Measurements from ENCODE around the gene HK2. TPM values are rescaled to one million over a fixed set of nuclear protein-coding genes. Genes with fewer than 3 reads are reported as not detected.

Gene HK2
- total RNA-seq, 2 donors from 2014 or later = 21.5 to 31.5 TPM

DNA sequence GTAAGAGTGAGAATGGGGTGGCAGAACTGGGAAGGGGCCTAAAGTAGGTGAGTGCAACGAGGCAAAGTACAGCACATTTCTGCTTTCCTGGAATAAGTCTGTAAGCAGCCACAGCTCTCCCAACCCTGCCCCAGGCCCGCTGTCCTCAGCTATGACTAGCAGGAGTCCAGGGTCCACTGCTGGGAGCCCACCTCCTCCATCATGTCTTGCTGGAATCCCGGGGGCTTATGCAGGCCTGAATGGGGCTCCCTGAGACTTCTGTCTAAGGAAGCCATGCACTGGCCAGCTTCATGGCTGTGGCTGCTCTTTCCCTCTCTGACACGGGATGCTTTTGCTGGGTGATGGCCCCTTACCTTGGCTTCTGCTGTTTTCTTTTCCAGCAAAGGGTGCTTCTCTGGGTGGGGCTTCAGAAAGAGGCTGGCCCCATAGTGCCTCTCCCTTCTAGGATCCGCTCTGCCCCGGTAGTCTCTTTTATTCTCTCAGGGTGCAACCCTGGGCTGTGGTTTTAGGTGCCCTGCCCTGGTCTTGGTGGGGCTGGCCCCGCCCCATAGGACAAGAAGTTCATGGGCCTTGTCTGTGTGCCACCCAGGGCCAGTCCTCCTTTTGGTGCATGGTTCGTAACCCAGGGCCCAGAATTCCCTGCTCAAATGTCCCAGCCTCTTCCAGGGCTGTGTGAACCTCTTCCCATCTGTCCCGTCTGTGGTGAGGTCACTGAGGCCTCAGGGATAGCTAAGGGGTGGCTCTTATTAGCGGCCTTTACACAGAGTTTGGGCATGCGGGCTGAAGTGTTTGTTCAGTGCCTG lies 90.7 kb downstream of the HK2 start:
- no peak for DNase-seq
- WGBS, 2 experiments (ENCODE audit: insufficient coverage in 1 of 2, insufficient read length in 1 of 2) = 91 to 92% methylated on average over 5 to 11 of the region's 11 CpGs
- no peaks in the 10 kb centered on the region for H3K36me3 Mint-ChIP-seq (ENCODE audit: low read depth)

DNA sequence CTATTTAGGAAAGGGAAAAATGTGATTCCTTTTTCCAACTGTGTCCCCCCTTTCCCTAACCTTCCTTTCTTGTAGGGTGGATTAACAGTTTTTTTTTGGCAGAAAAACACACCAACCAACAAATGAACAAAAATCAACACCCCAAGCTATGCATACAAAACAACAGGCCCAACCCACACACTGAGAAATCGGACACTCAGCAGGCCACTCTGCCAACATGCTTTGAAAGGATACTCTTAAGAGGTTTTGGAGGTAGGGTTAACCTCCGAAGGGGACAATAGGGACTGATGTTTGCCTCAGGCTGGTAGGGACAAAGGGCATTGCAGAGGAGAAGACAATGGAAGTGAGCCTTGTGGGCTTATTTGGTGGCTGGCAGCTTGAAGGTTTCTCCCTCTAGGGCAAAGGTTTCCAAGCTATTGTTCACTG lies 91.4 kb downstream of the HK2 start:
- H3K9me3 Mint-ChIP-seq = peaks cover 3% of the 10 kb centered on the region
- Histone ChIP-seq H3K9me3 (ENCODE audit: control insufficient read depth, low read length) (no peaks in the 10 kb centered on the region), H3K4me1 (ENCODE audit: control insufficient read depth, insufficient read depth, low read length) (peaks cover 5% of the 10 kb centered on the region), H3K27me3 (ENCODE audit: control insufficient read depth, insufficient read depth, low read length, poor library complexity, severe bottlenecking) (peaks cover 7% of the 10 kb centered on the region), H3K4me3 (ENCODE audit: low read length) (no peak overlapping the region), H3K36me3 (ENCODE audit: control insufficient read depth, insufficient read depth, low read length) (no peaks in the 10 kb centered on the region), H3K9ac (ENCODE audit: extremely low read depth, low read length, poor library complexity, severe bottlenecking) (no peak overlapping the region), H3K27ac (ENCODE audit: low read depth, low read length) (no peak overlapping the region)
- TF ChIP-seq CTCF (conservative IDR thresholded peaks at IDR 0.05) = no peak
- H3K4me1 Mint-ChIP-seq = peaks cover 20% of the 10 kb centered on the region
- H3K36me3 Mint-ChIP-seq (ENCODE audit: low read depth) = no peaks in the 10 kb centered on the region
- 78 to 100% methylated on average over 1 to 2 of the region's 2 CpGs for WGBS, 2 experiments (ENCODE audit: insufficient coverage in 1 of 2, insufficient read length in 1 of 2)
- no peak for DNase-seq
- peak overlapping the region; percentile 75 for H3K27ac Mint-ChIP-seq
- H3K4me3 Mint-ChIP-seq = no peak overlapping the region
- H3K27me3 Mint-ChIP-seq (ENCODE audit: insufficient read depth) = peaks cover 6% of the 10 kb centered on the region

More for the DNA sequence above, 90.7 kb downstream of the HK2 start:
- Mint-ChIP-seq H3K9me3 (peaks cover 3% of the 10 kb centered on the region), H3K4me1 (peaks cover 20% of the 10 kb centered on the region), H3K27me3 (ENCODE audit: insufficient read depth) (peaks cover 6% of the 10 kb centered on the region), H3K27ac (peak overlapping the region; percentile 75), H3K4me3 (no peak overlapping the region)
- no peaks in the 10 kb centered on the region for H3K9me3 ChIP-seq (ENCODE audit: control insufficient read depth, low read length)
- H3K36me3 ChIP-seq (ENCODE audit: control insufficient read depth, insufficient read depth, low read length) = no peaks in the 10 kb centered on the region
- peaks cover 5% of the 10 kb centered on the region for H3K4me1 ChIP-seq (ENCODE audit: control insufficient read depth, insufficient read depth, low read length)
- H3K27ac ChIP-seq (ENCODE audit: low read depth, low read length) = no peak overlapping the region
- no peak overlapping the region for H3K4me3 ChIP-seq (ENCODE audit: low read length)
- peaks cover 11% of the 10 kb centered on the region for H3K27me3 ChIP-seq (ENCODE audit: control insufficient read depth, insufficient read depth, low read length, poor library complexity, severe bottlenecking)
- TF ChIP-seq CTCF (conservative IDR thresholded peaks at IDR 0.05) = no peak
- no peak overlapping the region for H3K9ac ChIP-seq (ENCODE audit: extremely low read depth, low read length, poor library complexity, severe bottlenecking)

DNA sequence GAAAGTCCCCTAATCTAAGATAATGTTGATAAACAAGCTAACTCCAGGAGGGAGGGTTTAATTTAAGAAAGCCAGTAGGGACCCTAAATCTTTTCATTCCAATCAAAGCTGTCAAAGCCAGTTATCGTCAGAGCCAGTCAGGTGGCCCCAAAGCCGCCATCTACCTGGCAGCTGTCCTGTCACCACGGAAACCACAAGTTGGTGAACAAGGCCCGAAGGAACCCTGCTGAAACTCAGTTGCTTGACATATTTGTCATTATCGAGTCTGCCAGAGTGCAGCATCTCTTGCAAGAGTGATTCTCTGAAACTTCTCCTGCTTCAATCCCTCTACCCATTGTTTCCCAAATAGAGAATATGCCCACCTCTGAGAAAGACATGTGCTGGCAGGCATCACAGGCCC lies 93.7 kb downstream of the HK2 start:
- Mint-ChIP-seq H3K27me3 (ENCODE audit: insufficient read depth) (no peaks in the 10 kb centered on the region), H3K4me3 (no peak overlapping the region), H3K9me3 (no peaks in the 10 kb centered on the region), H3K4me1 (peaks cover 20% of the 10 kb centered on the region), H3K27ac (no peak overlapping the region), H3K36me3 (ENCODE audit: low read depth) (no peaks in the 10 kb centered on the region)
- no peak for TF ChIP-seq CTCF (conservative IDR thresholded peaks at IDR 0.05)
- Histone ChIP-seq H3K4me1 (ENCODE audit: control insufficient read depth, insufficient read depth, low read length) (peaks cover 5% of the 10 kb centered on the region), H3K9ac (ENCODE audit: extremely low read depth, low read length, poor library complexity, severe bottlenecking) (no peak overlapping the region), H3K4me3 (ENCODE audit: low read length) (no peak overlapping the region), H3K9me3 (ENCODE audit: control insufficient read depth, low read length) (no peaks in the 10 kb centered on the region), H3K27me3 (ENCODE audit: control insufficient read depth, insufficient read depth, low read length, poor library complexity, severe bottlenecking) (no peaks in the 10 kb centered on the region), H3K27ac (ENCODE audit: low read depth, low read length) (no peak overlapping the region), H3K36me3 (ENCODE audit: control insufficient read depth, insufficient read depth, low read length) (no peaks in the 10 kb centered on the region)
- no peak for DNase-seq
- WGBS, 2 experiments (ENCODE audit: insufficient coverage in 1 of 2, insufficient read length in 1 of 2) = 94 to 95% methylated on average over 5 of the region's 5 CpGs

Measured in endodermal cell (in vitro differentiated cells).